Esophagus muscularis mucosa (tissue), 4 donors: Measurements from ENCODE around the gene UBE2E2. TPM values are rescaled to one million over a fixed set of nuclear protein-coding genes. Genes with fewer than 3 reads are reported as not detected.

Experiments used
- DNase-seq: peaks from one replicate; pipeline ENCODE4 v3.0.0-alpha.2; 2017; ENCODE audit errors: extremely low spot score
- H3K27ac ChIP-seq, 4 donors: fragments of 200-600 bp; sonication (generic); replicated peaks in 1 of 4; 1 replicate in 3 of 4; 2 replicates in 1 of 4; pipeline ENCODE4 v1.5.1; 2016 to 2019; ENCODE audit warnings: mild to moderate bottlenecking in 1 of 4
- H3K27me3 ChIP-seq, 4 donors: fragments of 200-600 bp; sonication (generic); one replicate each; pipeline versions ENCODE4 v1.5.1 to v1.6.0; 2016 to 2019
- H3K36me3 ChIP-seq, 4 donors: fragments of 200-600 bp; sonication (generic); one replicate each; pipeline ENCODE4 v1.5.1; 2016 to 2019
- H3K4me1 ChIP-seq, 4 donors: fragments of 200-600 bp; sonication (generic); one replicate each; pipeline ENCODE4 v1.5.1; 2016 to 2019
- H3K4me3 ChIP-seq, 4 donors: fragments of 200-600 bp; sonication (generic); 1 replicate in 2 of 4; 2 replicates in 2 of 4; pipeline ENCODE4 v1.5.1; 2016 to 2019; ENCODE audit warnings: mild to moderate bottlenecking in 4 of 4, moderate library complexity in 1 of 4
- H3K9me3 ChIP-seq, 4 donors: fragments of 200-600 bp; sonication (generic); 1 replicate in 3 of 4; 2 replicates in 1 of 4; pipeline ENCODE4 v1.5.1; 2016 to 2019
- EP300 ChIP-seq: sonication (generic); formaldehyde crosslinking; IDR thresholded peaks from one replicate; pipeline ENCODE4 v1.6.1; 2017; ENCODE audit warnings: antibody characterized with exemption
- POLR2A ChIP-seq: fragments of 450-650 bp; IDR thresholded peaks from one replicate; pipeline ENCODE4 v1.6.1; 2017; ENCODE audit warnings: antibody characterized with exemption, moderate library complexity, mild to moderate bottlenecking, low read depth
- POLR2AphosphoS5 ChIP-seq, 2 donors: sonication (generic); formaldehyde crosslinking; IDR thresholded peaks; one replicate each; pipeline ENCODE4 v1.6.1; 2017; ENCODE audit warnings: antibody characterized with exemption in 2 of 2
- WGBS: methylation state at CpG from one replicate; pipeline ENCODE4 v1.1.5; 2018; 5-methylcytosine and 5-hydroxymethylcytosine counted together
- intact Hi-C: fragments of 100-400 bp; cut with DNase I; formaldehyde crosslinking; loops from one replicate; pipeline ENCODE4 v1.15.1; 2023
- total RNA-seq, 4 donors: library from RNA; depleted of rRNA; stranded (reverse); fragments of >200 nt; gene quantifications; one replicate each; pipeline versions ENCODE4 v1.1.0 to v1.2.1, GENCODE V29; 2016
- TF ChIP-seq, protein P1 (sequence below), 3 experiments: fragments of 200-600 bp in 2 of 3; fragments of 450-650 bp in 1 of 3; sonication (generic) in 2 of 3; IDR thresholded peaks; one replicate each; pipeline ENCODE4 v1.5.1; 2017 to 2019; ENCODE audit warnings: antibody characterized with exemption in 3 of 3, mild to moderate bottlenecking in 2 of 3, moderate library complexity in 1 of 3

The UBE2E2 gene
- total RNA-seq, 4 donors from 2014 or later, result 53.5 to 143 (median 90.3) TPM

DNA sequence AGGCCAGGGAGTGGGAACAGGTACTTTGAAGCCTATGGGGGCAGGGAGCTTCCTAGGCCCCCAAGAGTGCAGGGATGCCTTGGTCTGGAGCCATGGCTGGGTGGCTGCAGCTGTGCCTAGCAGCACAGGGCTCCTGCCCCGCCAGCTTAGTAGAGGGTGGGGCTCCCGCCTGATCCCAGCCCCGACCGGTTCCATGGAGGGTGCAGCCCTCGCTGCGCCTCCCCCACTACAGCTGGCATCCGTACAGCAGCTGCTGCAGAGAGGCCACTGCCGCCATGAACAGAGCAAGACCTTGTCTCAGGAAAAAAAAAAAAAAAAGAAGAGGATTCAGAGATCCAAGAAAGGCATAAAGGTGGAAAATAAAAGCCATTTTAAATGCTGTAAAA is 277.2 kb downstream of the UBE2E2 start:
- 83% methylated on average over 8 of the region's 8 CpGs for WGBS

GRCh38 chr3:23481011-23481615 is 278.0 kb downstream of the UBE2E2 start:
- TF ChIP-seq EP300, result no peak
- TF ChIP-seq POLR2A, result no peak
- TF ChIP-seq POLR2AphosphoS5 (IDR thresholded peaks at IDR 0.05), result no peak
- TF ChIP-seq, protein P1, sequence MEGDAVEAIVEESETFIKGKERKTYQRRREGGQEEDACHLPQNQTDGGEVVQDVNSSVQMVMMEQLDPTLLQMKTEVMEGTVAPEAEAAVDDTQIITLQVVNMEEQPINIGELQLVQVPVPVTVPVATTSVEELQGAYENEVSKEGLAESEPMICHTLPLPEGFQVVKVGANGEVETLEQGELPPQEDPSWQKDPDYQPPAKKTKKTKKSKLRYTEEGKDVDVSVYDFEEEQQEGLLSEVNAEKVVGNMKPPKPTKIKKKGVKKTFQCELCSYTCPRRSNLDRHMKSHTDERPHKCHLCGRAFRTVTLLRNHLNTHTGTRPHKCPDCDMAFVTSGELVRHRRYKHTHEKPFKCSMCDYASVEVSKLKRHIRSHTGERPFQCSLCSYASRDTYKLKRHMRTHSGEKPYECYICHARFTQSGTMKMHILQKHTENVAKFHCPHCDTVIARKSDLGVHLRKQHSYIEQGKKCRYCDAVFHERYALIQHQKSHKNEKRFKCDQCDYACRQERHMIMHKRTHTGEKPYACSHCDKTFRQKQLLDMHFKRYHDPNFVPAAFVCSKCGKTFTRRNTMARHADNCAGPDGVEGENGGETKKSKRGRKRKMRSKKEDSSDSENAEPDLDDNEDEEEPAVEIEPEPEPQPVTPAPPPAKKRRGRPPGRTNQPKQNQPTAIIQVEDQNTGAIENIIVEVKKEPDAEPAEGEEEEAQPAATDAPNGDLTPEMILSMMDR (IDR thresholded peaks at IDR 0.05), result no peak
- Histone ChIP-seq H3K9me3 (peaks cover 0 to 6% (median 0%) of the 10 kb centered on the region in 4 donors), H3K36me3 (no peaks in the 10 kb centered on the region), H3K27ac (no peak overlapping the region), H3K4me3 (no peak overlapping the region), H3K4me1 (peaks cover 9 to 14% (median 12%) of the 10 kb centered on the region in 4 donors), H3K27me3 (no peaks in the 10 kb centered on the region)
- WGBS, result 86% methylated on average over 5 of the region's 5 CpGs
- no peak for DNase-seq
- intact Hi-C loops, result no loop called here

More for the DNA sequence above, 277.2 kb downstream of the UBE2E2 start:
- H3K27me3 ChIP-seq, result no peaks in the 10 kb centered on the region
- H3K4me1 ChIP-seq, result peaks cover 9 to 14% (median 12%) of the 10 kb centered on the region in 4 donors
- H3K9me3 ChIP-seq, result peaks cover 0 to 4% (median 0%) of the 10 kb centered on the region in 4 donors
- TF ChIP-seq POLR2AphosphoS5 (IDR thresholded peaks at IDR 0.05) (no peak), POLR2A (no peak), EP300 (no peak)
- TF ChIP-seq, protein P1 (IDR thresholded peaks at IDR 0.05), result no peak
- no peak for DNase-seq
- H3K27ac ChIP-seq, result no peak overlapping the region
- intact Hi-C loops, result no loop called here
- no peak overlapping the region for H3K4me3 ChIP-seq
- H3K36me3 ChIP-seq, result no peaks in the 10 kb centered on the region

DNA sequence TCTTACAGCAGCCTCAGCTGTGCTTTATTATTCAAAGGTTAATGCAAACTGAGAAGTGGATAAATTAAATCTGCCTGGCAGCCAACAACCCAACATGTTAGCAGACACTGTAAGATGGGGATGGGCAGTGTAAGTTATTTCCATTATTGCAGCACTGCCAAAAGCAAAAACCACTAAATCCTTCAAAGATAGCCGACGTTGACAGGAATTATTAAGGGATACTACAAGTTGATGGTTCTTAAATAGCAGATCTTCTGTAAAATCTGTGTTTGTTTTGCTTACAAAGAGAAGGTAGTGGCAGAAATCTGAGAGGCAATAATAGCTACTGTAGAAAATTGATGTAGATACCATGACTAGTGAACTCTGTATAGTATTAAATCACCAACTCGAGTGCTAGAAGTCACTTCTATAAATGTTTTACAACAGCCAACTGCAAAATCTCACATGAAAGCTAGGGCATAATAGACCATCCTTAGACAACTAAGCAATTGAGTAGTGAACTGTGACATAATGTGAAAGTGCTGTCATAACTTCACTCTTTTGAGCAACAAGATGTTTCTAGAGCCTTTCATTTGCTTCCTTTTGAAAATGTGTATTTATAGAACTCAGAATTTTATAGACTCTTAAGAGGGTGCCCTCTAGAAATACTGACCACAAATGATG is 278.6 kb downstream of the UBE2E2 start:
- WGBS, result 21% methylated on average over 3 of the region's 3 CpGs
- intact Hi-C loops, result no loop called here
- H3K9me3 ChIP-seq, result peaks cover 0 to 13% (median 0%) of the 10 kb centered on the region in 4 donors

GRCh38 chr3:23484386-23484785 is 281.3 kb downstream of the UBE2E2 start:
- H3K4me3 ChIP-seq, result no peak overlapping the region
- H3K4me1 ChIP-seq, result peaks cover 9 to 14% (median 12%) of the 10 kb centered on the region in 4 donors
- no peaks in the 10 kb centered on the region for H3K36me3 ChIP-seq
- peaks cover 0 to 16% (median 0%) of the 10 kb centered on the region in 4 donors for H3K9me3 ChIP-seq
- intact Hi-C loops, result no loop called here
- DNase-seq, result no peak
- H3K27me3 ChIP-seq, result no peaks in the 10 kb centered on the region
- TF ChIP-seq, protein P1 (IDR thresholded peaks at IDR 0.05), result no peak
- TF ChIP-seq POLR2A (no peak), EP300 (no peak), POLR2AphosphoS5 (IDR thresholded peaks at IDR 0.05) (no peak)
- no peak overlapping the region for H3K27ac ChIP-seq
- 97% methylated on average over 4 of the region's 4 CpGs for WGBS

More for the DNA sequence above, 278.6 kb downstream of the UBE2E2 start:
- TF ChIP-seq EP300, result no peak
- TF ChIP-seq, protein P1 (IDR thresholded peaks at IDR 0.05), result no peak
- TF ChIP-seq POLR2AphosphoS5 (IDR thresholded peaks at IDR 0.05), result no peak
- no peak for TF ChIP-seq POLR2A
- H3K4me3 ChIP-seq, result no peak overlapping the region
- H3K27me3 ChIP-seq, result no peaks in the 10 kb centered on the region
- H3K36me3 ChIP-seq, result no peaks in the 10 kb centered on the region
- H3K27ac ChIP-seq, result no peak overlapping the region
- H3K4me1 ChIP-seq, result peaks cover 9 to 14% (median 12%) of the 10 kb centered on the region in 4 donors
- DNase-seq, result no peak
